ELF-1 (cell line): Measurements from ENCODE around the gene RNF31.
A peak's percentile ranks its signal among the peaks of the same experiment; 100 is the strongest.

ENCODE experiments used
- DNase-seq: peaks from one replicate; pipeline ENCODE4 v3.0.0-alpha.2; 2016; ENCODE audit warnings: low read depth, low spot score

The RNF31 gene

DNA sequence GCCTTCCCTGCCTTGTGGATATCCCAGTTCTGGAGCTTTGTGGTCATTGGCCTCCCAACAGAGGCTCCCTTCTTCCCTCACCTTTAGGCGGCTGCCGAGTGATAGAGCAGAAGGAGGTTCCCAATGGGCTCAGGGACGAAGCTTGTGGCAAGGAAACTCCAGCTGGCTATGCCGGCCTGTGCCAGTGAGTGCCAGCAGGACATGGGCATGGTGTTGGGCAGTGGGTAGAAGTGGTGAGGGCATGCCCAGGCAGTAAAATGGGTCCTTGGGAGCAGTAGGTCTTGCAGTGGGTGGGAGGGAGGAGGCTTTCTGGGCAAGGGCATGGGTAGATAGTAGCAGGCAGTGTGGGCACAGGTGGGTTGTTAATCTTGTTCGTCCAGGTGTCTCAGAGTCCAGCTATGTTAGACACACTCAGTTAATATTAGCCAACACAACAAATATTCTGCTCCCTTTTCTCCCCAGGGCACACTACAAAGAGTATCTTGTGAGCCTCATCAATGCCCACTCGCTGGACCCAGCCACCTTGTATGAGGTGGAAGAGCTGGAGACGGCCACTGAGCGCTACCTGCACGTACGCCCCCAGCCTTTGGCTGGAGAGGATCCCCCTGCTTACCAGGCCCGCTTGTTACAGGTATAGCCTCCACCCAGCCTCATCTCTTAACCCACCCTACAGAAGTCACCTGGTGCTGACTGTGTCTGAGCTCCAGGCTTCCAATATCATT, 12.6 kb downstream of the RNF31 start:
- no peak for DNase-seq

DNA sequence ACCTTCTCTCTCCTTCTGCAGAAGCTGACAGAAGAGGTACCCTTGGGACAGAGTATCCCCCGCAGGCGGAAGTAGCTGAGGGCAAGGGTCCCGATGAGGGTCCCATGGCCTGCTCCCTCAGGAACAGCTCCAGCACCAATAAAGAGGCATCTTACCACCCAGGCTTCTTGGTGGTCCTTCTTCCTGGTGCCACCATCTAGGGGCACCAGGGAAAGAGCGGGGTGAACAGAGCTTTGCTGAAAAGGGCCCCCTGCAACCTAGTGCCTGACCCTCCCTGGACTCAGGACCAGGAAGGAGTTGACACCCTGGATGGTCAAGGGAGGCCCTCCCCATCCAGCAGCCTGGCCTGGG, 13.2 kb downstream of the RNF31 start:
- no peak for DNase-seq

DNA sequence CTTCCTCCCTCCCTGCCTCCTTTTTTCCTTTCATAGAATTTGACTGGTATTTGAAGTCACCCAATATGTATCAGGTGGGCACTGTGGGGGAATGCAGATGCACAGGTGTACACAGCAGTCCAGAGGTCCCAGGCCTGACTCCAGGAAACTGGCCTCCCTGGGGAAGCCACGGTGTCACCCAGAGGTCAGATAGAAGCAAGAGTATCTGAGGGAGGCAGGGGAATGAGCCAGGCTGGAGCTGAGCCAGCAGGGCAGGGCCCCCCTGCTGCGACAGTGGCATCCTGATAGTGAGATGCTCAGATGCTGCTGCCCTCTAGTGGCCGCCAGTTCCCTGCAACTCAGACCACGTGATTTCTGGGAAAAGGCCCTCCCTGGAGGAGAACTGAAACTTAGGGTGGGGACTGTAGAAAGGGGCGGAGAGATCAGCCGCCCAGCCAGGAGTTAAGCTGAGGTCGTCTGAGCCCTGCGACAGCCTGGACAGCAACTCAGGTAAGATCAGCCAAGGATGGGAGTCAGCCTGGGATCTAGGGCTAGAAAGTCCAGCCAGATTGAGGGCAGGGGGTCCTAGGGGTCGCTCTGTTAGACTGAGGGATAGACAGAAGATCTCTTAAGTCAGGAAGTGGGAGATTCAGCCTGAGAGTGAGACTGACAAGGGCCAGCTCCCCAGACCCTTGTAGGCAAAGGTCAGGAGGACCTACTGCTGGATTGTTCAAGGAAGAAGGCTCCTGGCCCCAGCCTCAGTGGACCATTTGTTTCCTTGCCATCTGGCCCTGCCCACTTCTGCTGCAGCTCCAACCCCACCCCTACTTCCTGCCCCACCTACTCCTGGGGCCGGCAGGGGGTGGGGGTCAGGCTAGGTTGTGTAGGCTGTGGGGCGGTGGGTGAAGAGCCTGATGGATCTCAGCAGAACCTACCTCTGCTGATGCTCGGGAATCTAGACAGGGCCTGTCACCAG, 13.8 kb downstream of the RNF31 start, which contains the start of gene IRF9:
Gene IRF9, plus strand, starts transcription at position 416 of the 955 bp plus-strand sequence. CDS start 880 bp downstream, outside the sequence.
- DNase-seq, result peak; percentile 99

DNA sequence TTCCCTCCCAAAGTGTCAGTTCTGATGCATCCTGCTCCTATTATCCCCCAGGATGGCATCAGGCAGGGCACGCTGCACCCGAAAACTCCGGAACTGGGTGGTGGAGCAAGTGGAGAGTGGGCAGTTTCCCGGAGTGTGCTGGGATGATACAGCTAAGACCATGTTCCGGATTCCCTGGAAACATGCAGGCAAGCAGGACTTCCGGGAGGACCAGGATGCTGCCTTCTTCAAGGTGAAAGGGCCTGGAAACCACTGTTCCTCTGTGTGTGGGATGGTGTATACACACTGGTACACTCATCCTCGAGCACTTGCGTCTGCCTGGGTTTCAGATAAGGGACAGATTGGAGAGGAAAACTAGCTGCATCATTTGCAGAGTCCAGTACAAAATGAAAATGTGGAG, 14.8 kb downstream of the RNF31 start:
- DNase-seq, result no peak

DNA sequence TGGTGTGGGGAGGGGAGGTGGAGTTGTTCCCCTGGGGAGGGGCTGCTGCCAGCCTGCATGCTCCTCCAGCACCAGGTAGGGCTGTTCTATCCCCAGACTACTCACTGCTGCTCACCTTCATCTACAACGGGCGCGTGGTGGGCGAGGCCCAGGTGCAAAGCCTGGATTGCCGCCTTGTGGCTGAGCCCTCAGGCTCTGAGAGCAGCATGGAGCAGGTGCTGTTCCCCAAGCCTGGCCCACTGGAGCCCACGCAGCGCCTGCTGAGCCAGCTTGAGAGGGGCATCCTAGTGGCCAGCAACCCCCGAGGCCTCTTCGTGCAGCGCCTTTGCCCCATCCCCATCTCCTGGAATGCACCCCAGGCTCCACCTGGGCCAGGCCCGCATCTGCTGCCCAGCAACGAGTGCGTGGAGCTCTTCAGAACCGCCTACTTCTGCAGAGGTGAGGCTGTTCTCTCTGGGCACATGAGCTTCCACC, 17.3 kb downstream of the RNF31 start:
- no peak for DNase-seq

DNA sequence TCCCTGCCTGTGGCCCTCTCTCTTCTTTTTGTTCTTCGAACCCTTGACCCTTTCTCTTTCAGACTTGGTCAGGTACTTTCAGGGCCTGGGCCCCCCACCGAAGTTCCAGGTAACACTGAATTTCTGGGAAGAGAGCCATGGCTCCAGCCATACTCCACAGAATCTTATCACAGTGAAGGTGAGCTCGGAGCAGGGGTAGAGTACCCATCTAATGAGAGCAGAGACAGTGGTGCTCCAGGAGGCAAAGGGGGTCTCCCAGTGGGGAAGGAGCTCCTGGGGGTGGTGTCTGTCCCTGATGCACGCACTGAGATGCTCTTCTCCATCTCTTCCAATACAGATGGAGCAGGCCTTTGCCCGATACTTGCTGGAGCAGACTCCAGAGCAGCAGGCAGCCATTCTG, 18.5 kb downstream of the RNF31 start:
- DNase-seq, result no peak

DNA sequence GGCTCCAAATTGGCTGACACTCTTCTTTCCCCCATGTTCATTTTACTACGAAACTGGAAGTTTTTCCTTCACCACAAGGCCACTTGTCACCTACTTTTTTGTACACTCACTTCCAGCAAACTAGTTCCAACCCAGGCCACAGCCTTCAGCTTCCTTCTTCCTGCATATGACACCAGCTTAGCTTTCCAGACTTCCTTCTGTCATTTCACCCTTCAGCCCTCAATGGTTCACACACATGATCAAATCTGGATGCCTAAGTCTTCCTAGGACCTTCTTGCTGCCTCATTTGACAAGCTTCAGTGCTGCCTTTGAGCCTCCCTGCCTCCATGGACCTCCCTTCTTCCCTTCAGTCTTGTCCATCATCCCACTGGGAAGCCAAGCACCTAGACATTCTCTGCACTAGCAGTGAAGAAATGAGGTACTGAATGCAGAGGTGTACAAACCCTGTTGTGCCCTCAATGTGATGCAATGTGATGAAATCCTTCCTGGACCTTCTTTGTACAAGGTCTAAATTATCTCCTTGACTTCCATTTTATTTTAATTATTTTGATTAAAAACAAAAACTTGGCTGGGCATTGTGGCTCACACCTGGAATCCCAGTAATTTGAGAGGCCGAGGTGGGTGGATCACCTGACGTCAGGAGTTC, 20.3 kb downstream of the RNF31 start:
- no peak for DNase-seq

DNA sequence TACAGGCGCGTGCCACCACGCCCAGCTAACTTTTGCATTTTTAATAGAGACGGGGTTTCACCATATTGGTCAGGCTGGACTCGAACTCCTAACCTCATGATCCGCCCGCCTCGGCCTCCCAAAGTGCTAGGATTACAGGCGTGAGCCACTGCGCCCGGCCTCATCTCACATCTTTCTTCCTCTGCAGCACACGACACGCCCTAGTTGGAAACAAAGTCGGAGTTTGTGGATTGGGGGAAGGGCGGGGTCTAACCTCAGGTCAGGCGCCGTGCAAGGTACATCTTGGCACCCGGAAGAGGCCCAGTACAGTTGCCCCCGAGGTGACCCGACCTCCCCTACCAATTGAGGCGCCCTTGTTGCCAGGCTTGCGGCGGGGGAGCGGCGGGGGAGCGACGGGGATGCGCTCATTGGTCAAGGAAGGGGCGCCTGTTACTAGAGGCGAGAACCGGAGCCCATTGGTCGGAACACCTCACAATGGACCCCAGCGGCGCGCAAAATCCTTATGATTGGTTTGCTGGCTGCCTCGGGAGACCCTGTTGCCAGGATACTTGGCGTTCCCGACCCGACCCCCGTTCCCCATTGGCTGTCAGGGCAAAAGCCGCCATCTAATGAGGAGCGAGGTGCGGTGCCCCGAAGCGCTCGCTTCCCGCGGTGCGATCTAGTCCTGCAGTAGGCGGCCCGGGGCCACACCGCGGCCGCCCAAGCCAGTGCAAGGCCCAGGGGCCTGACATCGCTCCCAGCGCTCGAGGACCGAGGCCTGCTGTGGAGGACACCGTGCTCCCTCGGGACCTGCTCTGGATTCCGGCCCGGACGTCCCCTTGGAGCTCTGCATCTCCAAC, 24.3 kb downstream of the RNF31 start, which contains the start of gene REC8:
Gene REC8, plus strand, starts transcription at position 659 of the 839 bp plus-strand sequence. CDS start 473 bp downstream, outside the sequence.
- peak; percentile 99 for DNase-seq

DNA sequence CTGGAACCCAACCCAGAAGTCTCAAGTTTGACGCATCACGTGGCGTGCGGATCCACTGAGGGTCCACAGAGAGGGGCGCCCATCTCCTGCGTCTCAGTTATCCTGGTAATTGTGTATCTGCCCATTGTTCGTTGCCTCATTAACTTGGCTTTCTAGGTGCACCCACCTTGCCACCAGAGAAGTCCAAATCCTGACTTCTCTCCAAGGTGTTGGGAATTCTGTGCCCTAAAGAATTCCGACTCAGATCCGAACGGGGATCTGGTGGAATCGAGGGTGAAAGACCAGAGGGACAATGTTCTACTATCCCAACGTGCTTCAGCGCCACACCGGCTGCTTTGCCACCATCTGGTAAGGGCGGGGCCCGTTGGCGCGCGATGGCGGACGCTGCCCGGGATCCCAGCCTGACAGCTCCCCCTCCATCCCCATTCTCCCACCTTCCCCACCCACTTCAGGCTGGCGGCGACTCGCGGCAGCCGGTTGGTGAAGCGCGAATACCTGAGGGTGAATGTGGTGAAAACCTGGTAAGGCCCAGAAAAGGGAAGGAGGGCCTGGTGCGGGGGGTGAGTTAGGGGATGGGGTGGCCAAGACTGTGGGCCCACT, 25.1 kb downstream of the RNF31 start:
- DNase-seq, result peak; percentile 27

DNA sequence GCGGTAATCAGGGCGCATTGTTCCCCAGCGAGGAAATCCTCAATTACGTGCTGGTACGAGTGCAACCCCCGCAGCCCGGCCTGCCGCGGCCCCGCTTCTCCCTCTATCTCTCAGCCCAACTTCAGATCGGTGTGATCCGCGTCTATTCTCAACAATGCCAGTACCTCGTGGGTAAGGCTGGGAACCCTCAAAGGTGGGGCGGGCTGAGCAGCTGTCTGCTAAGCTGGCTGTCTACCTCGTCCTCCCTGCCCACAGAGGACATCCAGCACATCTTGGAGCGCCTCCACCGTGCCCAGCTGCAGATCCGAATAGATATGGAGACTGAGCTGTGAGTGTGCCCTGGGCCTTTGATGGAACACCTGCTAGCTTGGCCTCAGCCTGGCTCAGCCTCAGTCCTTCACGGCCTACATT, 25.6 kb downstream of the RNF31 start:
- DNase-seq, result no peak

DNA sequence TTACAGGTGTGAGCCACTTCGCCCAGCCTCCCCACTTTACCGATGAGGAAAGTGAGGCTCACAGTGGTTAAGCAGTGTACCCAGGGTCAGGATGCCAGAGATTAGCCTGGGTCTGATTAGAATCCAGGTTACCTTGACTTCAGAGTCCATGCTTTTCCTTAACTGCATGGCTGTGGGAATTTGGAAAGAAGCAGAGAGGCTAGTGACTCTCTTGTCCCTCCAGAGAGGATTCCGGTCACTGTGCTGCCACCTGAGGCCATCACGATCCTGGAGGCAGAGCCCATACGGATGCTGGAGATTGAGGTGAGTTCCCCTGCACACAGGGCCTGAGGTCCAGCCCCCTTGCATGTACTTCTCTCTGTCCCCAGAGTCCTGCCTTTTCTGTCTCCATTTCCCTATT, 29.3 kb downstream of the RNF31 start:
- no peak for DNase-seq

DNA sequence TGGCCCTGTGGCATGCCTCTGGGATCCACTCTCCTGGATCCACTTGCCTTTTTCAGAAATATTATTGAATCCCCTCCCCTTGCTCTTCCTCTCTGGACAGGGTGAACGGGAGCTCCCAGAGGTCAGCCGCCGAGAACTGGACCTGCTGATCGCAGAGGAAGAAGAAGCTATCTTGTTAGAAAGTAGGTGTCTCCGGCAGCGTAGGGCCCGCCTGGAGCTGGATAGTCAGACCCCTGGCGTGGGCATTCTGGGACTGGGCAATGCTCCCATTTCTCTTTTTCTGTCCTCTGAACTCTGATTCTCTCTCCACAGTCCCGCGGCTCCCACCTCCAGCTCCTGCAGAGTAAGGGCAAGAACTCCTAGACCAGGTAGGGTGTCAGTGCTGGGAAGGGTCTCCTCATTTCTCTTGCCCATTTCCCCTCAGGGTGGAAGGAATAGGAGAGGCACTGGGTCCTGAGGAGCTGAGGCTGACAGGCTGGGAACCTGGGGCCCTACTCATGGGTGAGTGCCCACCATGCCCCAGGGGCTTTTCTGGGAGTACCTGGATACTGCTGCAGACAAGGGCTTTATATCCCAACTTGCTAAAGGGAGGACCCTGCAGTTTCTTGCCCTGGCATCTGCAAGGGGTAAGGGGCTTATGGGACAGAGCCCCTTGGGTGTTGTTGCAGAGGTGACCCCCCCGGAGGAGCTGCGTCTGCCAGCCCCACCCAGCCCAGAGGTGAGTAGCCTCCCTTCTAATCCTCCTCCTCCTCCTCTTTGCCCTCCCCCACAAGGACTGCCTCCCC, 29.9 kb downstream of the RNF31 start:
- no peak for DNase-seq

DNA sequence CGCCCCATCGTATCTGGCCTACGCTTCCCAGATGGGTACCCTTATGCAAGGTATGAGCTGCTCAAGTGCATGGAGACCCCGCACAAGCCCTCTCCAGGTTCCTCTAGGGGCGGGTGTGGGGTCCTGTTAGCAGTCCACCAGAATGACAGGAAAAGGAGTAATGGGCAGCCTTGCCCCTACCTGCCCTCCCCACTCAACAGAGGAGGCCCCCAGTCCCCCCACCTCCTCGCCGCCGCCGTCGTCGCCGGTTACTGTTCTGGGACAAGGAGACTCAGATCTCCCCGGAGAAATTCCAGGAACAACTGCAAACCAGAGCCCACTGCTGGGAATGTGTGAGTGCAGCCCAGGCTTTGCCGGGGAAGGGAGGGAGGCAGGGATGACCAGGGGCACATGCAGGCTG, 30.6 kb downstream of the RNF31 start:
- DNase-seq, result no peak

DNA sequence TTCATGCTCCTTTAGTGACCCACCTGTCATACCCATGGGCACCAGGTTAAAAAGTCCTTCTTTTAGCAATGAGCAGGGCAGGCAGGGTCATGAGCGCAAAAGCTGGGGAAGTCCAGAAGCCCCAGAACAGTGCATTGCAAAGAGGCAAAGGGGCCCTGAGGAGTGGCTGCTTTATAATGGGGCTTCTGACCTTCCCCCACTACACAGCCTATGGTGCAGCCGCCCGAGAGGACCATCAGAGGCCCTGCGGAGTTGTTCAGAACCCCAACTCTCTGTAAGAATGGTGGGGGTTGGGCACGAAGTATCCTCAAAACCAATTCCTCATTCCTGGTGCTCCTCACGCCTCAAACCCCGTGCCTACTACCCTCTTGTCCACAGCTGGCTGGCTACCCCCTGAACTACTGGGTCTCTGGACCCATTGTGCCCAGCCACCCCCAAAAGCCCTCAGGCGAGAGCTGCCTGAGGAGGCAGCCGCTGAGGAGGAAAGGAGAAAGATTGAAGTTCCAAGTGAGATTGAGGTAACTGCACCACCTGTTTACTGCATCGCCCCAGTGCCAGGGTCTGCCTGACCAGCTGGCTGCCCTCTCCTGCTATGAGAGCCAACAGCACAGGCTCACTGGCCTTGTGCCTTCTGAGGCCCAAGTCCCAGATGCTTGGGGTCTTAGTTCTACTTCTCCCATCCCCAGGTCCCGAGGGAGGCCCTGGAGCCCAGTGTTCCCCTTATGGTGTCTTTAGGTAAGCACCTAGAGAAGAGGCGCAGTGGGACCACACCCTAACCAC, 31.3 kb downstream of the RNF31 start:
- no peak for DNase-seq

DNA sequence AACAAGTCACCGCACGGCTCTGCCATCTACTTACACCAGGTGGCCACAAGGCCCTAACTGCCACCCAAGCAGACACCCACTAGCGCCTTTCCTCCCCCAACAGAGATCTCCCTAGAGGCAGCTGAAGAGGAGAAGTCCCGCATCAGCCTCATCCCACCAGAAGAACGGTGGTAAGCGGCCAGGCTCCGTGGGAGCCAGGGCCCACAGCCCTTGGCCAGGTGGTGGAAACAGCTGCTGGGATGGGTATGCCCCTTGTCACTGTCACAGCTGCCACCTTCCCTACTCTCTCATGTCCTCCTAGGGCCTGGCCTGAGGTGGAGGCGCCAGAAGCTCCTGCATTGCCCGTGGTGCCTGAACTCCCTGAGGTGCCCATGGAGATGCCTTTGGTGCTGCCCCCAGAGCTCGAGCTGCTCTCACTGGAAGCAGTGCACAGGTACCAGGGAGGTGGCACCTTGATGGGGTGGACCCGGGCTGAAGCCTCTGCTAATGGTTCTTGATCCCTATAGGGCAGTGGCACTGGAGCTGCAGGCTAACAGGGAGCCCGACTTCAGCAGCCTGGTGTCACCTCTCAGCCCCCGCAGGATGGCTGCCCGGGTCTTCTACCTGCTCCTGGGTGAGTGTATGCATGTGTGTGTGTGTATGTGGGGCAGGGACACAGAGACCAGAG, 32.1 kb downstream of the RNF31 start:
- DNase-seq, result no peak

DNA sequence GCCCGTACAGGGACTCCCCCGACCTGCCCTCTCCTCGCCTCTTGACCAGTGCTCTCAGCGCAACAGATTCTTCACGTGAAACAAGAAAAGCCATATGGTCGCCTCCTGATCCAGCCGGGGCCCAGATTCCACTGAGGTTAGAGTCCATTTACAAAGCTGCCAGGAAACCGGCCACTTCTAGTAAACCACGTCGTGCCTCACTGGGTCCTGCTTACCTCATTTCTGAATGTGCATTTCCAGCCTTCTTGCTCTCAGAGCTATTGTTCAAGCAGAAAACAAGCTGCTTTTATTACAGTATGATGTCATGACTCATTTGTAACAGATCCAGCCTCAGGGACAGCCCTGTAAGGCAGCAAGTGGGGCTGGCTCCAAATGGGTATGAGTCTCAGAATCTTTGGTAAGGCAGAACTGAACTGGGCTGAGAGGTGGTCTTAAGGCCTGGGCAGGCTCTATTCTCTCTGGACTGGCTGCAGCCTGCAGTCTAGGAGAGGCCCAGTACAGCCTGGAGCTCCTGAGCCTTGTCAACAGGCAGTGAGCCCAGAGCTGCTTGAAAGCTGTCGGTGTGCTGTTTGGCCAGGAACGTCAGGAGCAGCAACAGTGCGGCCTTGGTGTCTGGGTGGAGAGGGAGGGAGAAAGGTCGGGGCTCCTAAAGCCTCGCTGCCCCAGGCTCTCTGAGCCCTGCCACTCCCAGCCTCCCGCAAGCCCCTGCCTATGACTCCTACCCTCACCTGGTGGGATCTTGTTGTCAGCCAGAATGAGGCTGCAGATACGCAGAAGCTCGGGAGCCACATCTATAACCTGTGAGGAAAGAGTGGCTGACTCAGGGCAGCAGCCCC, 32.9 kb downstream of the RNF31 start:
- DNase-seq, result no peak

DNA sequence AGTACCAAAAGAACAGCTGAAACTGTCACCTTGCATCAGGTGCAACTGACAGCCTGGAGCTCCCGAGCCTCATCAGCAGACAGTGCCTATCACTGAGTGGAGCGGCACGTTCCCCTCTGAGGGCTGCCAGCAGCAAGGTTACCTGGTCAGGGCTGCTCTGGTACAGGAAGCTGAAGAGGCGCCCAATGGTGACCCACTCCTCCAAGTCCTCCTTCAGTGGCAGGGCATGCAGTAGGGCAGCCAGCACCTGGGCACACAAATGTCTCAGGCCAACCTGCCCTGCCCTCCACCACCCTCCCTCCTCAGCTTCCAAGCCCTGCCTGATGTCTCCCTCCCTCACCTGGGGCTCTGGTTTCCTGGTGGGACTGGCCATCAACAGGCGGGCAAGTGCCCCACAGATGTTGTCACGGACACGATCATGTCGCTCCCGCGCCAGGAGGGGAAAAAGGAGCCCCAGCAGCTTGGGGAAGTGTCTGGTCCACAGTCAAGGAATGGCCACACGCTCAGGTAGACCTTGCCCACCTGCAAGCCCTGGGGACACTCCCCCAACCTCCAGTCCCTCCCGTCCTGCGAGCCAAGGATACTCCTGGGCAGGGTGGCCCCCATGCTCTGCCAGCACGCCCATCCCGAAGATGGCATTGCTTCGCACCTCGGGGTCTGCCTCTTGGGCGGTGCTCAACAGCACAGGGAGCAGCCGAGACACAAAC, 34.2 kb downstream of the RNF31 start:
- DNase-seq, result no peak
